SKM-1 (cell line): ENCODE measurements around the gene CENPO.

Experiments
- DNase-seq: peaks from one replicate; lab custom pipeline; 2025; ENCODE audit not compliant: unreplicated experiment; lab: John Stamatoyannopoulos, UW

CENPO gene

GRCh38 chr2:24857746-24858145 is 64.5 kb downstream of the CENPO start:
- no peak for DNase-seq

- DNase-seq = no peak
Measured at GRCh38 chr2:24858996-24859395, 65.8 kb downstream of the CENPO start.

- no peak for DNase-seq
Measured at GRCh38 chr2:24859968-24860600, 66.9 kb downstream of the CENPO start.

GRCh38 chr2:24860631-24861030 is 67.4 kb downstream of the CENPO start:
- no peak for DNase-seq

- DNase-seq = no peak
Measured at GRCh38 chr2:24861500-24861899, 68.3 kb downstream of the CENPO start.

- no peak for DNase-seq
Measured at GRCh38 chr2:24863641-24864040, 70.4 kb downstream of the CENPO start.

- DNase-seq = no peak
Measured at GRCh38 chr2:24866946-24867345, 73.7 kb downstream of the CENPO start.

- no peak for DNase-seq
Measured at GRCh38 chr2:24870440-24870839, 77.2 kb downstream of the CENPO start.

GRCh38 chr2:24870891-24871705 is 77.9 kb downstream of the CENPO start:
- no peak for DNase-seq

- no peak for DNase-seq
Measured at GRCh38 chr2:24871852-24872333, 78.7 kb downstream of the CENPO start.
